ENCODE data around the gene CCDC17.

- TF ChIP-seq POLR2A (IDR thresholded peaks at IDR 0.05; ENCODE audit: low read length) (no peak), GATA1 (IDR thresholded peaks at IDR 0.05; ENCODE audit: low read depth, low read length) (no peak)
Measured at GRCh38 chr1:45630429-45630828, 6.6 kb upstream of the CCDC17 start.
